GM10847 (cell line): ENCODE data around the gene RBMX2.

ENCODE experiments used
- POLR2A ChIP-seq: IDR thresholded peaks from 2 replicates; pipeline ENCODE4 v1.6.1; 2011; ENCODE audit not compliant: insufficient read length; ENCODE audit errors: extremely low read depth

Gene RBMX2

GRCh38 chrX:130401415-130402207 lies at the start of gene RBMX2:
Gene RBMX2 (plus strand): TSS chrX:130401987. CDS start chrX:130402033, 46 bp downstream.
- TF ChIP-seq POLR2A: peak; percentile 40

DNA sequence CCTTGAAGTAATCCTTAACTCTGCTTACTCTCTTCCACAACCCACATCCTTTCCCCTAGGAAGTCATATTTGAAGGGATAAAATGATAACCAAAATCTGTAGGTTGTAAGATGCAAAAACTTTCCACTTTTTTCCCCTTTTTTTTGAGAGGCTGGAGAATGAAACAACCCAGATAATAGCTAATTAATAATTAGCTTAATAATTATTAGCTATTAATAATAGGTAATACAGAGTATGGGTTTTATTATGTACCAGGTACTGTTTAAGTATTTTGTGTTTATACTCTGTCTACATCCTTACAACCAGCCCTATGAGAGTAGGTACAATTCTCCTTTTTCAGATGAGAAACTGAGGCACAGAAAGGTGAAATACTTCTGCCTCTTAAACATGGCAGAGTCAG lies 25.7 kb upstream of the RBMX2 start:
- no peak for TF ChIP-seq POLR2A

- no peak for TF ChIP-seq POLR2A
Observed at GRCh38 chrX:130378024-130378669, 23.6 kb upstream of the RBMX2 start.

DNA sequence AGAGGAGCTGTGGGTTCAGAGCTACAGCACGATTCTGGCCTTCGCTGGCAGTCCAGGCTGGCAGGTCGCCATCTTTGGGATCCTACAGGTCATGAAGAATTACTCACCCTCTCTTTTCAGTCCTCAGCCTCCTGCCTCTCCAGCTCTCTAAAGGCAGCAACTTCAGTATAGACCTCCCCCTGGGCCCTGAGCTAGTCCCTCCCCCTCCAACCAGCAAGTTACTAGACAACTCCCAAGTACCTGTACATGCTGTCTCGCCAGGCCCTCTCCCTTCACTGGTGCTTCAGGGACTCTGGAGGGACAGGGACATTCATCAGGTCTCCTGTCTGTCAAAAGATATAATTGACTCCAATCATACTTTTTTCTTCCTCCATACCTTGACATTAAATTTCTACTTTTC lies 16.3 kb upstream of the RBMX2 start, which contains the start of gene GPR119:
Gene GPR119, minus strand, starts transcription at position 155 of the 400 bp plus-strand sequence. CDS start 227 bp downstream, outside the sequence.
- TF ChIP-seq POLR2A: no peak

GRCh38 chrX:130386408-130386808 lies 15.4 kb upstream of the RBMX2 start:
- TF ChIP-seq POLR2A: no peak

DNA sequence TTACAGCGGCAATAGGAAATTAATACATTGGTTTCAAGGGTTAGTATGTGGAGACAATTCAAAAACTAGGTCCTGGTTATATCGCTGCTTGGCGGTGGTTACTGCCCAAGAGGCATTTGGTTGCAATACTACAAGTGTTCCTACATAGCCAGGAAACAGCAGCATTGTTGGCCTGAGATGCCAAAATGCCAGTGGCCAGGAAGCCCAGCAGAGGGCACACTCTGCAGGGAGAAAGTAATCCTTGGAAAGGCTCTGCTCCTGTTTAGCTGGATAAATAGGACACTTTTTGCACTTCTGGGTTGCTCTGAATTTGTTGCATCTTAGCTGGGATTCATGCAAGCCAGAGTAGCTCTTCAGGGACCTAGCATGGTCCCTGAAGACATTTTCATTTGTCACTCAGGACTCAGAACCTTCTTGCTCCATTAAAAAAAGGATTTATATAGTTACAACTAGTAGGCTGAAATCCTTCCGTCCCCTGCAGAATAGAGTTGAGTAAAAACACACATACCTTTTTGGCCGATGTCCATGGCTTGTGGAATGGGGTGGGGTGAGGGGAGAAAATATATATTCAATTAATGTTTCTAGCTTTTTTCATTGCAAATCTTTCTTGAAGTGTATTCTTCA lies 8.2 kb upstream of the RBMX2 start:
- no peak for TF ChIP-seq POLR2A

- TF ChIP-seq POLR2A: no peak
Observed at GRCh38 chrX:130395341-130395740, 6.4 kb upstream of the RBMX2 start.

- no peak for TF ChIP-seq POLR2A
Observed at GRCh38 chrX:130402208-130402684, 459 bp downstream of the RBMX2 start.

- TF ChIP-seq POLR2A: no peak
Observed at GRCh38 chrX:130413415-130413814, 11.6 kb downstream of the RBMX2 start.

GRCh38 chrX:130414800-130415199 lies 13.0 kb downstream of the RBMX2 start:
- no peak for TF ChIP-seq POLR2A

GRCh38 chrX:130415201-130415600 lies 13.4 kb downstream of the RBMX2 start:
- no peak for TF ChIP-seq POLR2A

- TF ChIP-seq POLR2A: no peak
Observed at GRCh38 chrX:130416785-130417184, 15.0 kb downstream of the RBMX2 start.

DNA sequence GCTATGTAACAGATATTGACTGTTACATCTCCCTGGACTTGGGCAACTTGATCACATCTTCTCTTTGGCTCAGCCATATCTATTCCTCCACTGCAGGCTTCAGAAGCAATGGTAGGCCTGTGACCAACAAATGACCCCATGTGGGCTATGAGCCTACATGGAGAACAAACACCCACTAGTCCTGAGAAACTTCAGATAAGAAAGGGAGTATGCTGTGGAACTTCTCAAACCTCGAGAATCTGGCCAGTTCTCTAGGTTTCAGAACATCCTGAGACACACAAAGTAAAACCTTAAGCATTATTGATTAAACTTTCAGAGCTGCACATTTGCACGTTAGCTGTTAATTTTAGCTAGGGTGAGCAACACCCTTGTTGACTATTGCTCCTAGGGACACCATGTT lies 16.3 kb downstream of the RBMX2 start:
- no peak for TF ChIP-seq POLR2A

DNA sequence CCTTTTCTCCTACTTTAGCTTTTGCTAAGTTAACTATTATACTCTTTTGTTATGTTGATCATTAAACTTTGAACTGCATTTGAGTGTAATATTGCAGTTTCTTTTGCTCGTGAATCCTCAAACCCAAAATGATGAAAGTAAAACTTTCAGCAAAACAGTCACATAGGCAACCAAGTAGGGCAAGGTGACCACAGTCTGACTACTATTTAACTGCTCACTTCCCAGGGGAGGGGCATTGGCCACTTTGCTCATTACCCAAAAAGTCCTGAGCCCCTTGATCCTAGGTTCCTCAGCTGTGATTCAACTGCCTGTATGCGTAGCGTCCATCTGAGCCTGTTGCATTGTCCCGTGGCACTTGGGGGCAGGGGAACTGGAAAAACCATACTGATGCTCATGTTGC lies 17.0 kb downstream of the RBMX2 start:
- TF ChIP-seq POLR2A: no peak

- no peak for TF ChIP-seq POLR2A
Observed at GRCh38 chrX:130419263-130419662, 17.5 kb downstream of the RBMX2 start.

DNA sequence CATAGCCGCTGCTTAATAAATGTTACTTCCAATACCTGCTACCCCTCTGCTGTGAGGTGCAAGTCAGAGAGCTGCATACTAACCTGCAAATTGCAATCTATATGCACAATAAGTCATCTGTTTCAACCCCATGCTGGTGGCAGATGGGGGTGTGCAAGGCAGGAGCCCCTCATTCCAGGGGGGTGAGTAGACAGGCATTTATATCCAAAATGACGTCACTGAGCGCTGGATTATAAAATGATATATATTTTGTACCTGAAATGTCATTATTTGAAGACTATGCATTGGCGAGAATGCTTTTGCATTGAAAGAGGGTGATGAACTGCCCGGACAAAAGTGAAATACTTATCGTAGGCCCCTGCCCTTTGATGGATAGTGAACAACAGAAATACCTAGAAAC lies 24.7 kb downstream of the RBMX2 start:
- no peak for TF ChIP-seq POLR2A

DNA sequence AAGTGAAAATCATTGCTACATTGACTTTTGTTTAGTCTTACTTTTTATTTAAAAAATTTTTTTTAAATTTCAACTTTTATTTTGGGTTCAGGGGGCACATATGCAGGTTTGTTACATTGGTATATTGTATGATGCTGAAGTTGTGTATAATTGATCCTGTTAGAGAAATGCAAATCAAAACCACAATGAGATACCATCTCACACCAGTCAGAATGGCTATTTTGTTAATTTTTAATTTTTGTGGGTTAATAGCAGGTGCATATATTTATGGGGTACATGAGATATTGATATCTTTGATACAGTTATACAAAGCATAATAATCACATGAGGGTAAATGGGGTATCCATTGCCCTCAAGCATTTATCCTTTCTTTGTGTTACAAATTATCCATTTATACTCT lies 34.1 kb downstream of the RBMX2 start:
- no peak for TF ChIP-seq POLR2A

GRCh38 chrX:130443875-130444274 lies 42.1 kb downstream of the RBMX2 start:
- TF ChIP-seq POLR2A: no peak
